Measurements from ENCODE around the gene LRRC17. TPM values are rescaled to one million over a fixed set of nuclear protein-coding genes. Genes with fewer than 3 reads are reported as not detected.

The LRRC17 gene
- total RNA-seq, 8 experiments from 2014 or later, result 0.42 to 110 (median 1.7) TPM

DNA sequence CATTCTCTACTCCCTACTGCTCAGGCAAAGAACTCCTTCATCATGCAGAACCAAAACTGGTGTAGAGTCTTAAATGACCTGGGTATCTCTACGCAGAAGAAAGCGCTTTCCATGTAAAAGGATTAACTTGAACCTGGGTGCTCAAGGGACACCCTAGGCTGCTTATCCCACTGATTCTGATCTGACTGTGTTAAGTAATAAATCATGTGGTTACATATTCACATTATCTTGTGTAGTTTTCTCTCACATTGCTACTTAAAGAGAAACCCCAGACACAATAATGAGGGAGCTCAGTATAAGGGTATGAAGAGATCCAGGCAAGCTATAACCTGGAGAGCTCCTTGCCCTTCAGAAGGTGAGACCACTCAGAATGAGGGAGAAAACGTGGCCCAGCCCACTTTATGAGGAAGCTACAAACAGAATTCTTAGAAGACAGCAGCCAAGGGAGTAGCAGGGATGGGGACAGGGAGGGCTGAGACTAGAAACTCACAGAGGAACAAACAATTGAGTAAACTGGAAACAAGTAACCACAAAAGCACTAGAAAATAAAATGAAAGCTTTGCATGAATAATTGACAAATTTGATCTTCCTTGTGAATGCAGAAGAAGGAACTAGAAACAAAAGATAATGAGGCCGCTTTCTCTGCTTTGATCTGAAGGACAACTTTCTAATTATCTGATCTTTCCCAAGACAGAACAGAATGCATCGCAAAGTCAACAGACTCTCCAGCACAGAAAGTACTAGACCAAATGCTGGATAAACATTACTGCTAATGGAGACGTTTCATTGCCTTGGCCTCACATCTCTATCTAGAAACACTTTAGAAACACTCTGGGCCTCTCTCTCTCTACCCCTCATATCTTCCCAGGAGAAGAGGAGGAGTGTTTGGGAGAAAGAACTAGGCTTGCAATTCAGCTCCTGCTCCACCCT is 76.1 kb downstream of the LRRC17 start:
- in situ Hi-C loops (cut with MboI; ENCODE audit: low pct_unique_long_range_greater_than_20kb in 2 of 9, low sequenced_read_pairs in 9 of 9, unreplicated experiment in 9 of 9), result no loop called here
- H3K27ac ChIP-seq, result no peak overlapping the region
- H3K4me3 ChIP-seq, result no peak overlapping the region
- no peak for ATAC-seq (replicated peaks in 6 of 8)
- WGBS, 10 experiments, result 70 to 100% (median 78%) methylated on average over 1 to 6 of the region's 6 CpGs
- H3K4me1 ChIP-seq (replicated peaks in 1 of 2), result no peaks in the 10 kb centered on the region

DNA sequence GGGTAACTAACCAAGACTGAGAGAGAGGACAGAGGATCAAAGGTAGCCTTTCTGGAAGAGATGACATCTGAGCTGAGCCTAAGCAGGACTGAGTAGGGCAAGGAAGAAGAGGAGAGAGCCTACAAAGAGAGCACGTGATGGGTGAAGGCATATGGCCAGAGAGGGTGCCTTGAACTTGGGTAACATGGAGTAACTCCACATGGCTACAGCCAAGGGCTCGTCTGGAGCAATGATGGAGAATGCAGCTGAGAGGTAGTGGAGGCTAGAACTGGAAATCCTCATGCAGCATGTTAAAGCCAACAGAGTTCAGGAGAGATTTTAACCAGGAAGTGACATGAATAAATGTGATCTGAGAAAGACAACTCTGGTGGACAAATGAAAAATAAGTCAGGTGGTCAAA is 77.8 kb downstream of the LRRC17 start:
- no peak for ATAC-seq (replicated peaks in 6 of 8)
- WGBS, 10 experiments, result 29 to 89% (median 66%) methylated on average over 1 to 2 of the region's 2 CpGs
- no peaks in the 10 kb centered on the region for H3K4me1 ChIP-seq (replicated peaks in 1 of 2)
- H3K27ac ChIP-seq, result no peak overlapping the region
- in situ Hi-C loops (cut with MboI; ENCODE audit: low pct_unique_long_range_greater_than_20kb in 2 of 9, low sequenced_read_pairs in 9 of 9, unreplicated experiment in 9 of 9), result no loop called here
- no peak overlapping the region for H3K4me3 ChIP-seq

DNA sequence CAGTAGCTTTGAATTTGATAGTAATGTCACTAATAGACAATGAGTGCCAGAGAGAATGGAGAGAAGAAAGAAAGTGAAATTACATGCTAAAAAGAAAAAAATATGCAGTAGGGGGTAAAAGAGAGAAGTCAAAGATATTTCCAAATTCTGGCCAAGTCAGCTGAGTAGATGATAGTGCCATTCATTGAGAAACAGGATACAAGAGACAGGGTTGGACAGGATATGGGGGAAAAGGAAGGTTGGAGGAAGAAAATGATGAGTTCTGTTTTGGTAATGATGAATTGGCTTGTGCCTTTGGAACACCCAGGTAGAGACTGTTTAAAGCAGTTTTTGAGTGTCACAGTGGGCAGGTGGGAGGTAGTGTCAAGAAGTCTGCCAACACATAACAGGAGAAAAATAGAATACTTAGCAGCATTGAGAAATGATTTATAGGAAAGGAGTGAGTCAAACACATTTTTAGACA is 78.3 kb downstream of the LRRC17 start:
- ATAC-seq (replicated peaks in 6 of 8), result peak in 1 of 8 experiments; percentile 6
- Histone ChIP-seq H3K4me1 (replicated peaks in 1 of 2) (no peaks in the 10 kb centered on the region), H3K27ac (no peak overlapping the region), H3K4me3 (no peak overlapping the region)
- in situ Hi-C loops (cut with MboI; ENCODE audit: low pct_unique_long_range_greater_than_20kb in 2 of 9, low sequenced_read_pairs in 9 of 9, unreplicated experiment in 9 of 9), result no loop called here

DNA sequence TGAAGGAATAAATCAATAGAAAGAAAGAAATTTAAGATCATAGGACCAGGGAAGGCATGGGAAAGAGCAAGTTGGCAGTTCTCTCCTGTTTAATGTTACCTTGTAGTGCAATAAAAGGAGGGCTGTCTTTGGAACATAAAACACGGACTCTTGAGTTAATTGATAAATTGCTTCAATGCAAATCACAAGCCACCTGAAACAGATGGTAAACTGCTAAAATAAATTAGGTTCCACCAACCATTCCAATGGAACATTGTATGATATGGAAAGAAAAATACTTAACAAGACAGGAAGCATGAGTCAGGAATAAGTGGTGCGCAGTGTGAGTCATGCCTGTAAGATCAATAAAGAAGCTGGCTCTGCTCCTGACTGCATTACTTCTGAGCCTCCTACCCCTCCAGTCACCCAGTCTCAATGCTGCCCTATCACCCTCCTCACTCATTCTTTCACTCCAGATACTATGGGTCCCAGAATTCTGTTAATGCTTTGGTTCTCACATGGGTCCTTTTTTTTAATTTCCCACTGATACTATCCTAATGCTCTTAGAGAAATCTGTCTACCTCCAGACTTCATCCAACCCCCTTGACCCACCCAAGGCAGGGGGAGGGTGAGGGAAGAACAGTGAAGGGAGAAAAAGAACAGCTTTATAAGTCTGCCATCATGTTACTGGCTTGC is 78.9 kb downstream of the LRRC17 start:
- H3K27ac ChIP-seq, result no peak overlapping the region
- WGBS, 10 experiments, result 20 to 74% (median 57%) methylated on average over 1 to 2 of the region's 2 CpGs; no CpG with 5 or more reads in 1 of the 10 experiments
- in situ Hi-C loops (cut with MboI; ENCODE audit: low pct_unique_long_range_greater_than_20kb in 2 of 9, low sequenced_read_pairs in 9 of 9, unreplicated experiment in 9 of 9), result no loop called here
- peak; percentile 57 to 99 (median 93) for ATAC-seq (replicated peaks in 6 of 8)
- H3K4me1 ChIP-seq (replicated peaks in 1 of 2), result no peaks in the 10 kb centered on the region
- H3K4me3 ChIP-seq, result no peak overlapping the region

DNA sequence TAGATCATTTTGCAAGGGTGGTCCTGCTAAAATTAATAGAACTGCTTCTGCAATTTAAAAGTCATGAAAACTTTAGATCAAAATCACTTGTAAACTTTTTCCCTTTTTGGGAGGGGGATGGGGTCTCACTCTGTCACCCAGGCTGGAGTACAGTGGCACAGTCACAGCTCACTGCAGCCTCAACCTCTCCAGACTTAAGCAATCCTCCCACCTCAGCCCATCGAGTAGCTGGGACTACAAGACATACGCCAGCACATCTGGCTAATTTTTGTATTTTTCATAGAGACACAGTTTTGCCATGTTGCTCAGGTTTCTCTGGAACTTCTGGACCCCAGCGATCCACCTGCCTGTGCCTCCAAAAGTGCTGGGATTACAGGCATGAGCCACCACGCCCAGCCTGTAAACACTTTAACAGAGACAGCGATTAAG is 79.7 kb downstream of the LRRC17 start:
- ATAC-seq (replicated peaks in 6 of 8), result no peak
- in situ Hi-C loops (cut with MboI; ENCODE audit: low pct_unique_long_range_greater_than_20kb in 2 of 9, low sequenced_read_pairs in 9 of 9, unreplicated experiment in 9 of 9), result no loop called here
- no peak overlapping the region for H3K27ac ChIP-seq

DNA sequence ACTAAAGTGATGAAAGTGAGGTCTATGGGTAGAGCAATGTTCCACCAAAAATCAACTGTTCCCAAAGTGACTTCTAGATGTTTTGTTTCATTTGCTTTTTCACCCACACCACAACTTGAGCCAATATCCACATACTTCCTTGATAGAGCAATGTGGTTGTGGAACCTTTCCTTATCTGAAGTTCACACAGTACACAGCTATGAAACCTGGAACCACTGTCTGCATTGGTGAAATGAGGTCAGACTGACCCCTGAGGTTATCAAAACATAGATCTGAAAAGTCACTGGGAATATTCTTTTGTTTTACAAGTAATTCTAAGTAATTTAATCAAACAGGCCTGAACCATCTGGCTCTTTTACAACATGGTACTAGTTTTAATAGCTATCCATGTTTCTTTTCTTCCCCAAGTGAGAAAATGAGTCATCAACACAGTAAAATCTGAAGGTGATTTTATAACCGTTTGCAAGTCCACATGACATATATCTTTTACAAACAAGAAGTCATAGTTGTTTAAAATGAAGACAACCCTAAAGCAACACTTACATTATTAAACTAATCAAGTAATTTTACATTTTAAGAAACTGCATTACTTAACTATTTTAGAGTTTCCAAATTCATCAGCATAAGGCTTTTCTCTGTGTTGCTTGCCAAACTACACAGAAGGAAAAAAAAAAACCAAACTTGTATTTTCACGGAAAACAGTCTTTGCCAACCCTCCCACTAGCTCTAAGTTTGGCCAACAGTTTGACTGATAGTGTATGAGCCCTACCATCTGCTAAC is 80.3 kb downstream of the LRRC17 start:
- Histone ChIP-seq H3K4me3 (no peak overlapping the region), H3K27ac (no peak overlapping the region), H3K4me1 (replicated peaks in 1 of 2) (no peaks in the 10 kb centered on the region)
- ATAC-seq (replicated peaks in 6 of 8), result peak in 1 of 8 experiments; percentile 8
- in situ Hi-C loops (cut with MboI; ENCODE audit: low pct_unique_long_range_greater_than_20kb in 2 of 9, low sequenced_read_pairs in 9 of 9, unreplicated experiment in 9 of 9), result no loop called here
- 0 to 92% (median 60%) methylated on average over 1 to 2 of the region's 2 CpGs; no CpG with 5 or more reads in 1 of the 10 experiments for WGBS, 10 experiments

More for the DNA sequence above, 79.7 kb downstream of the LRRC17 start:
- Histone ChIP-seq H3K4me1 (replicated peaks in 1 of 2) (no peaks in the 10 kb centered on the region), H3K4me3 (no peak overlapping the region)
- WGBS, 10 experiments, result 74 to 100% (median 88%) methylated on average over 1 to 5 of the region's 5 CpGs; no CpG with 5 or more reads in 4 of the 10 experiments

DNA sequence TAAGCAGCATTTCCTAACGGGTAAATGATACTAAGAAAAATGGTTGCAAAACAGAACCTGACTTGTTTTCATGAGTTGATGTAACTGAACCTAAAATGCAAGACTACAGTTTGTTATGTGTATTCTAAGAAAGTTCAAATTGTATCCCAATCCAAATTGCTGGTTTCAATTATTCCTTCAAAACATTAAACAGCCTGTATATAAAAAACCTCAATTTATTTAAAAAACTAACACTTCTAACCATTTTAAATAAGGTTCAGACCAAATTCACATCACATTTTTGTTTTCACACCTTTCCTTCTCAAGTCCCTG is 80.9 kb downstream of the LRRC17 start:
- 0 to 62% (median 39%) methylated on average over 1 of the region's 1 CpG; no CpG with 5 or more reads in 2 of the 10 experiments for WGBS, 10 experiments
- in situ Hi-C loops (cut with MboI; ENCODE audit: low pct_unique_long_range_greater_than_20kb in 2 of 9, low sequenced_read_pairs in 9 of 9, unreplicated experiment in 9 of 9), result no loop called here
- no peak for ATAC-seq (replicated peaks in 6 of 8)
- no peak overlapping the region for H3K27ac ChIP-seq
- no peak overlapping the region for H3K4me3 ChIP-seq
- no peaks in the 10 kb centered on the region for H3K4me1 ChIP-seq (replicated peaks in 1 of 2)

DNA sequence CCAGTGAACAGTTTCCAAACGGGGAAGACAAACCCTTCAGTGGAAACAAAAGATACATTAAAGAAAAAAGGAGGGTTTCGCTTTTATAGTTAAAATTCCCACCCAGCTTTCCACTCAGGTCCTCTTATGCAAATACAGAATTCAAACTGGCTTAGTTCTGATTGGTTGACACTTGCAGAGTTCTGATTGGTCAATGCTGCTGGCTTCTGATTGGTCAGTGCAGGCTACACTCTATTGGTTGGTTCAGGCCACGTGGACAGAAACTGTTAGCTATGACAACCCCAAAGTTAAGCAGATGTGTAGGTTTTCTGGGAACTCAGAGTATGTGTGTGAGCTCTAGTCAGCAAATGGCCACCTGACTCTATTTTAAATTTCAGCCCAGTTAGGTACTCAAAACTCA is 81.8 kb downstream of the LRRC17 start:
- ATAC-seq (replicated peaks in 6 of 8), result no peak
- Histone ChIP-seq H3K4me3 (no peak overlapping the region), H3K27ac (no peak overlapping the region), H3K4me1 (replicated peaks in 1 of 2) (no peaks in the 10 kb centered on the region)
- WGBS, 10 experiments, result 17 to 100% (median 85%) methylated on average over 1 to 3 of the region's 3 CpGs; no CpG with 5 or more reads in 1 of the 10 experiments
- in situ Hi-C loops (cut with MboI; ENCODE audit: low pct_unique_long_range_greater_than_20kb in 2 of 9, low sequenced_read_pairs in 9 of 9, unreplicated experiment in 9 of 9), result no loop called here

Other genes starting within 250 kb of the LRRC17 start
- 10 to 100 TPM in 1 of 8 experiments, 1 to 10 TPM in 4, under 1 TPM in 3; 0.43 to 13.7 (median 1.6) TPM for gene POLR2J2, start 241.3 kb upstream of the LRRC17 start, total RNA-seq
- 10 to 100 TPM in 3 of 8 experiments, 1 to 10 TPM in 5; 5.9 to 15.1 (median 9.1) TPM for gene FAM185A, start 164.0 kb upstream of the LRRC17 start, total RNA-seq
- 10 to 100 TPM in 1 of 8 experiments, 1 to 10 TPM in 7; 1.2 to 10.1 (median 3.1) TPM for gene FBXL13, start 161.8 kb downstream of the LRRC17 start, total RNA-seq
- 10 to 100 TPM; 21.1 to 35.4 (median 25.9) TPM for gene ARMC10, start 162.1 kb downstream of the LRRC17 start, total RNA-seq
- 10 to 100 TPM in 4 of 8 experiments, 1 to 10 TPM in 4; 6.1 to 35.2 (median 9.8) TPM for gene NAPEPLD, start 236.1 kb downstream of the LRRC17 start, total RNA-seq